MM.1S (cell line): ENCODE measurements around the gene FGF12.

Source experiments
- DNase-seq: peaks from one replicate; pipeline ENCODE4 v3.0.0-alpha.2; 2015
- H2AFZ ChIP-seq: fragments of 300-600 bp; sonication (generic); 2 replicates; pipeline ENCODE4 v1.6.0; 2016; ENCODE audit warnings: antibody characterized with exemption, low read length
- H3F3A ChIP-seq: fragments of 300-600 bp; sonication (generic); 2 replicates; pipeline ENCODE4 v1.6.1; 2016; ENCODE audit warnings: mild to moderate bottlenecking, antibody characterized with exemption, low read length, moderate library complexity, mixed read lengths; ENCODE audit not compliant: insufficient read depth
- H3K27ac ChIP-seq: fragments of 300-600 bp; sonication (generic); 2 replicates; pipeline ENCODE4 v1.5.1; 2016; ENCODE audit warnings: mild to moderate bottlenecking, low read length
- H3K27me3 ChIP-seq: fragments of 300-600 bp; sonication (generic); replicated peaks from 2 replicates; pipeline ENCODE4 v1.6.0; 2016; ENCODE audit warnings: low read length; ENCODE audit not compliant: insufficient read depth
- H3K36me3 ChIP-seq: fragments of 300-600 bp; sonication (generic); replicated peaks from 2 replicates; pipeline ENCODE4 v1.6.1; 2016; ENCODE audit warnings: mild to moderate bottlenecking, low read length, mixed read lengths; ENCODE audit not compliant: insufficient read depth
- H3K4me1 ChIP-seq: fragments of 300-600 bp; sonication (generic); 2 replicates; pipeline ENCODE4 v1.6.1; 2016; ENCODE audit warnings: low read length, mixed read lengths
- H3K4me2 ChIP-seq: fragments of 300-600 bp; sonication (generic); 2 replicates; pipeline ENCODE4 v1.6.0; 2016; ENCODE audit warnings: low read depth, low read length
- H3K4me3 ChIP-seq: fragments of 300-600 bp; sonication (generic); 2 replicates; pipeline ENCODE4 v1.5.1; 2016; ENCODE audit warnings: low read length, mixed read lengths
- H3K79me2 ChIP-seq: fragments of 300-600 bp; sonication (generic); 2 replicates; pipeline ENCODE4 v1.6.1; 2016; ENCODE audit warnings: mixed run types, low read length, mixed read lengths
- H3K9ac ChIP-seq: fragments of 300-600 bp; sonication (generic); 2 replicates; pipeline ENCODE4 v1.6.1; 2016; ENCODE audit warnings: low read length, mixed read lengths
- H3K9me2 ChIP-seq: fragments of 300-600 bp; sonication (generic); replicated peaks from 2 replicates; pipeline ENCODE4 v1.6.1; 2016; ENCODE audit warnings: mild to moderate bottlenecking, low read length, mixed read lengths; ENCODE audit not compliant: insufficient read depth
- H3K9me3 ChIP-seq: fragments of 300-600 bp; sonication (generic); replicated peaks from 2 replicates; pipeline ENCODE4 v1.6.1; 2016; ENCODE audit warnings: mild to moderate bottlenecking, low read length, mixed read lengths; ENCODE audit not compliant: insufficient read depth
- H4K20me1 ChIP-seq: fragments of 300-600 bp; sonication (generic); 2 replicates; pipeline ENCODE4 v1.6.1; 2016; ENCODE audit warnings: mild to moderate bottlenecking, low read length, moderate library complexity, mixed read lengths; ENCODE audit not compliant: insufficient read depth
- EZH2 ChIP-seq: fragments of 300-600 bp; sonication (generic); optimal IDR thresholded peaks from 2 replicates; pipeline ENCODE3; 2017; ENCODE audit warnings: low read depth, mild to moderate bottlenecking, antibody characterized with exemption, low read length, mixed read lengths
- EZH2phosphoT487 ChIP-seq: fragments of 300-600 bp; sonication (generic); IDR thresholded peaks from 2 replicates; pipeline ENCODE4 v1.6.1; 2018; ENCODE audit warnings: antibody characterized with exemption, low read length
- TF ChIP-seq, protein P1 (sequence below): fragments of 300-600 bp; sonication (generic); IDR thresholded peaks from 2 replicates; pipeline ENCODE4 v1.5.1; 2016; ENCODE audit warnings: antibody characterized with exemption, low read length, mixed read lengths

Gene FGF12

DNA sequence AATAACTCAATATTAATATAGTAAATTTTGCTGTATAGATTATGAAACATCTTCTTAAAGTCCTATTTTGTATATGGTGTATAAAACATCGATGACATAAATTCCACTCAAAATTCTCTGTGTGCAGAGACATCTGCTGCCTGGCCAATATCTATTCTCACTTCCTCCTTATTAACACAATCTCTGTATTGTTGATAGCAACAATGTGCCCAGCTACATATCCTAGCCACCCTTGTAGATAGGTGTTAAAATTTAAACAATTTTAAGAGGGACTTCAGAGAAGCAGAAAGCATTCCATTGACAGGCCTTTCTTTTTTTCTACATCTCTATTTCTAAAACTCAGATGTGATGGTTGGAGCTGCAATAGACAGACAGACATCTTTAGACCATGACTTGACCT lies 72.3 kb downstream of the FGF12 start:
- no peaks in the 10 kb centered on the region for H3K9me2 ChIP-seq
- no peaks in the 10 kb centered on the region for H3K4me1 ChIP-seq
- no peaks in the 10 kb centered on the region for H3K9me3 ChIP-seq
- H3K27me3 ChIP-seq = no peaks in the 10 kb centered on the region
- H4K20me1 ChIP-seq = no peaks in the 10 kb centered on the region
- no peaks in the 10 kb centered on the region for H3F3A ChIP-seq
- no peak overlapping the region for H3K4me2 ChIP-seq
- no peak overlapping the region for H3K27ac ChIP-seq
- no peak for DNase-seq
- H3K79me2 ChIP-seq = no peaks in the 10 kb centered on the region
- no peak overlapping the region for H3K4me3 ChIP-seq
- no peak overlapping the region for H3K9ac ChIP-seq
- TF ChIP-seq, protein P1, sequence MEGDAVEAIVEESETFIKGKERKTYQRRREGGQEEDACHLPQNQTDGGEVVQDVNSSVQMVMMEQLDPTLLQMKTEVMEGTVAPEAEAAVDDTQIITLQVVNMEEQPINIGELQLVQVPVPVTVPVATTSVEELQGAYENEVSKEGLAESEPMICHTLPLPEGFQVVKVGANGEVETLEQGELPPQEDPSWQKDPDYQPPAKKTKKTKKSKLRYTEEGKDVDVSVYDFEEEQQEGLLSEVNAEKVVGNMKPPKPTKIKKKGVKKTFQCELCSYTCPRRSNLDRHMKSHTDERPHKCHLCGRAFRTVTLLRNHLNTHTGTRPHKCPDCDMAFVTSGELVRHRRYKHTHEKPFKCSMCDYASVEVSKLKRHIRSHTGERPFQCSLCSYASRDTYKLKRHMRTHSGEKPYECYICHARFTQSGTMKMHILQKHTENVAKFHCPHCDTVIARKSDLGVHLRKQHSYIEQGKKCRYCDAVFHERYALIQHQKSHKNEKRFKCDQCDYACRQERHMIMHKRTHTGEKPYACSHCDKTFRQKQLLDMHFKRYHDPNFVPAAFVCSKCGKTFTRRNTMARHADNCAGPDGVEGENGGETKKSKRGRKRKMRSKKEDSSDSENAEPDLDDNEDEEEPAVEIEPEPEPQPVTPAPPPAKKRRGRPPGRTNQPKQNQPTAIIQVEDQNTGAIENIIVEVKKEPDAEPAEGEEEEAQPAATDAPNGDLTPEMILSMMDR = no peak
- no peak overlapping the region for H2AFZ ChIP-seq
- no peaks in the 10 kb centered on the region for H3K36me3 ChIP-seq

DNA sequence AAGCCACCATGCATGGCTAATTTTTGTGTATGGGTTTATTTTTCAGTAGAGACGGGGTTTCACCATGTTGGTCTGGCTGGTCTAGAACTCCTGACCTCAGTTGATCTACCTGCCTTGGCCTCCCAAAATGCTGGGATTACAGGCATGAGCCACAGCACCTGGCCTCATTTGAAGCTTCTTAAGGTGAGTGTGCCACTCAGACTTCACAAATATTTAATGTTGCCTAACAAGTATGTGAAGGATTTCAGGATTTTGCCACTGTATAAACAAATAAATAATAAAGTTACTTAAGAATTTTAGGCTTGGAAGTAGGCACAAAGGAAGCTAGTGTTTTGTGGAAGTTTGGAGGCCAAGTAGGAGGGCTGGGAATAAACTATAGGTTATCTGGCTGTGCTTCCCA lies 73.5 kb downstream of the FGF12 start:
- no peak overlapping the region for H2AFZ ChIP-seq
- H3F3A ChIP-seq = no peaks in the 10 kb centered on the region
- H4K20me1 ChIP-seq = no peaks in the 10 kb centered on the region

GRCh38 chr3:192652727-192653126 lies 74.6 kb downstream of the FGF12 start:
- no peaks in the 10 kb centered on the region for H3K9me2 ChIP-seq
- no peaks in the 10 kb centered on the region for H3F3A ChIP-seq
- no peak overlapping the region for H2AFZ ChIP-seq
- TF ChIP-seq EZH2phosphoT487 (no peak), EZH2 (no peak)
- TF ChIP-seq, protein P1 = no peak
- no peaks in the 10 kb centered on the region for H3K79me2 ChIP-seq
- no peaks in the 10 kb centered on the region for H3K27me3 ChIP-seq
- H3K4me2 ChIP-seq = no peak overlapping the region
- no peak overlapping the region for H3K27ac ChIP-seq
- H4K20me1 ChIP-seq = no peaks in the 10 kb centered on the region
- no peaks in the 10 kb centered on the region for H3K4me1 ChIP-seq
- H3K9ac ChIP-seq = no peak overlapping the region
- no peak for DNase-seq
- no peaks in the 10 kb centered on the region for H3K36me3 ChIP-seq
- no peaks in the 10 kb centered on the region for H3K9me3 ChIP-seq
- H3K4me3 ChIP-seq = no peak overlapping the region

More for the DNA sequence above, 73.5 kb downstream of the FGF12 start:
- DNase-seq = no peak
- TF ChIP-seq EZH2phosphoT487 (no peak), EZH2 (no peak)
- TF ChIP-seq, protein P1 = no peak
- Histone ChIP-seq H3K79me2 (no peaks in the 10 kb centered on the region), H3K27ac (no peak overlapping the region), H3K9ac (no peak overlapping the region), H3K4me2 (no peak overlapping the region), H3K27me3 (no peaks in the 10 kb centered on the region), H3K9me3 (no peaks in the 10 kb centered on the region), H3K4me3 (no peak overlapping the region), H3K4me1 (no peaks in the 10 kb centered on the region), H3K36me3 (no peaks in the 10 kb centered on the region), H3K9me2 (no peaks in the 10 kb centered on the region)
